ENCODE measurements around the gene CHRND.

Gene CHRND

GRCh38 chr2:232490221-232491138 lies 35.5 kb upstream of the CHRND start:
- TF ChIP-seq CTCF (IDR thresholded peaks at IDR 0.05): no peak

GRCh38 chr2:232491139-232491780 lies 34.7 kb upstream of the CHRND start:
- no peak for TF ChIP-seq CTCF (IDR thresholded peaks at IDR 0.05)

GRCh38 chr2:232492236-232492848 lies 33.6 kb upstream of the CHRND start:
- no peak for TF ChIP-seq CTCF (IDR thresholded peaks at IDR 0.05)

GRCh38 chr2:232492963-232493700 lies 32.8 kb upstream of the CHRND start:
- TF ChIP-seq CTCF (IDR thresholded peaks at IDR 0.05): no peak

- TF ChIP-seq CTCF (IDR thresholded peaks at IDR 0.05): no peak
Measured at GRCh38 chr2:232493701-232494474, 32.1 kb upstream of the CHRND start.

- no peak for TF ChIP-seq CTCF (IDR thresholded peaks at IDR 0.05)
Measured at GRCh38 chr2:232494542-232494941, 31.4 kb upstream of the CHRND start.

All from LNCAP (cell line).